ENCODE results near the gene HAP1.

DNA sequence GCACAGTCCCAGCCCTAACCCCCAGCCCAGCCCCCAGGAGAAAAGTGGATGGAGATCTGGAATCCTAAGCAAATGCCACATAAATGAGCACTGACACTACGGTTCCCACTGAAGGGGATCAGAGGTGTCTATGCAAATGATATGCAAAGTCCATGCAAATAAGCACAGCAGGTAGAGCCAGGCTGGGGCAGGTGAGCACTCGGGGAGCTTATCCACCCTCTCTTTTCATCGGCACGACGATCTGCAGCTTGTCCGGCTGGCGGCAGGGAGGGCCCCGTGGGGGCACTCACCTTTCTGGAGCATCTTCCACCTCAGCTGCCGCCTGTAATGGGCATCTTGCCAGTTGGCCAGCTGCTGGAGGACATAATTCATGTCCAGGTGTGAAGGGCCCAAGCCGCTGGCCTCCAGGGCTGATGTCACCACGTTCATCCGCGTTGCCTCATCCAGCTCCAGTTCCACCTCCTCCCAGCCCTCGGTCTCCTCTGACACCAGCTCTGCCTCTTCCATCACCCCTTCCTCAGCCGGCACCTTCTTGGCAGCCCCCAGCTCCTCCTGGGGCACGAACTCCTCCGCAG is 9.9 kb downstream of the HAP1 start:
- TF ChIP-seq, protein P1, sequence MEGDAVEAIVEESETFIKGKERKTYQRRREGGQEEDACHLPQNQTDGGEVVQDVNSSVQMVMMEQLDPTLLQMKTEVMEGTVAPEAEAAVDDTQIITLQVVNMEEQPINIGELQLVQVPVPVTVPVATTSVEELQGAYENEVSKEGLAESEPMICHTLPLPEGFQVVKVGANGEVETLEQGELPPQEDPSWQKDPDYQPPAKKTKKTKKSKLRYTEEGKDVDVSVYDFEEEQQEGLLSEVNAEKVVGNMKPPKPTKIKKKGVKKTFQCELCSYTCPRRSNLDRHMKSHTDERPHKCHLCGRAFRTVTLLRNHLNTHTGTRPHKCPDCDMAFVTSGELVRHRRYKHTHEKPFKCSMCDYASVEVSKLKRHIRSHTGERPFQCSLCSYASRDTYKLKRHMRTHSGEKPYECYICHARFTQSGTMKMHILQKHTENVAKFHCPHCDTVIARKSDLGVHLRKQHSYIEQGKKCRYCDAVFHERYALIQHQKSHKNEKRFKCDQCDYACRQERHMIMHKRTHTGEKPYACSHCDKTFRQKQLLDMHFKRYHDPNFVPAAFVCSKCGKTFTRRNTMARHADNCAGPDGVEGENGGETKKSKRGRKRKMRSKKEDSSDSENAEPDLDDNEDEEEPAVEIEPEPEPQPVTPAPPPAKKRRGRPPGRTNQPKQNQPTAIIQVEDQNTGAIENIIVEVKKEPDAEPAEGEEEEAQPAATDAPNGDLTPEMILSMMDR (IDR thresholded peaks at IDR 0.05; ENCODE audit: low read depth, low read length) = no peak
- TF ChIP-seq POLR2A (IDR thresholded peaks at IDR 0.05; ENCODE audit: extremely low read depth, insufficient read length) (no peak), MYC (IDR thresholded peaks at IDR 0.05; ENCODE audit: low read depth, low read length) (no peak)
- TF ChIP-seq, protein P2, sequence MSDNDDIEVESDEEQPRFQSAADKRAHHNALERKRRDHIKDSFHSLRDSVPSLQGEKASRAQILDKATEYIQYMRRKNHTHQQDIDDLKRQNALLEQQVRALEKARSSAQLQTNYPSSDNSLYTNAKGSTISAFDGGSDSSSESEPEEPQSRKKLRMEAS (IDR thresholded peaks at IDR 0.05; ENCODE audit: low read depth, low read length) = no peak

Measured in NB4 (cell line).